H9 (cell line): ENCODE measurements around the gene CCDC170. TPM values are rescaled to one million over a fixed set of nuclear protein-coding genes. Genes with fewer than 3 reads are reported as not detected.

Experiments
- DNase-seq: peaks from one replicate; pipeline ENCODE4 v3.0.0-alpha.2; 2017
- H2AFZ ChIP-seq: one replicate; pipeline ENCODE4 v1.6.1; 2013; ENCODE audit warnings: mild to moderate bottlenecking, low read length, control low read depth, moderate library complexity
- H2AK5ac ChIP-seq: 2 replicates; pipeline ENCODE4 v1.6.1; 2013; ENCODE audit warnings: low read length, control low read depth, mixed read lengths; ENCODE audit not compliant: insufficient read length
- H2BK120ac ChIP-seq: one replicate; pipeline ENCODE4 v1.6.1; 2013; ENCODE audit warnings: low read depth, mild to moderate bottlenecking, low read length, control low read depth, inconsistent platforms; ENCODE audit not compliant: poor library complexity, severe bottlenecking
- H2BK12ac ChIP-seq: 2 replicates; pipeline ENCODE4 v1.6.1; 2013; ENCODE audit warnings: low read length, control low read depth, mixed read lengths, low read depth; ENCODE audit not compliant: insufficient read length
- H2BK15ac ChIP-seq: 2 replicates; pipeline ENCODE4 v1.6.1; 2013; ENCODE audit warnings: low read depth, low read length, control low read depth
- H2BK20ac ChIP-seq: one replicate; pipeline ENCODE4 v1.6.1; 2013; ENCODE audit warnings: low read depth, mild to moderate bottlenecking, low read length, control low read depth, inconsistent platforms; ENCODE audit not compliant: poor library complexity, severe bottlenecking
- H2BK5ac ChIP-seq: 2 replicates; pipeline ENCODE4 v1.6.1; 2013; ENCODE audit warnings: low read length, control low read depth, mixed read lengths; ENCODE audit not compliant: insufficient read length
- H3K14ac ChIP-seq: 2 replicates; pipeline ENCODE4 v1.6.1; 2013; ENCODE audit warnings: low read length, control low read depth; ENCODE audit not compliant: insufficient read depth
- H3K18ac ChIP-seq: 2 replicates; pipeline ENCODE4 v1.6.1; 2013; ENCODE audit warnings: low read depth, mild to moderate bottlenecking, mixed read lengths, low read length, control low read depth; ENCODE audit not compliant: insufficient read length
- H3K23ac ChIP-seq: 2 replicates; pipeline ENCODE4 v1.6.1; 2013; ENCODE audit warnings: low read length, control low read depth, mixed read lengths, low read depth; ENCODE audit not compliant: insufficient read length
- H3K23me2 ChIP-seq: 2 replicates; pipeline ENCODE4 v1.6.1; 2013; ENCODE audit warnings: low read depth, mild to moderate bottlenecking, mixed read lengths, low read length, control low read depth; ENCODE audit not compliant: insufficient read length, poor library complexity, severe bottlenecking
- H3K27ac ChIP-seq: 2 replicates; pipeline ENCODE4 v1.5.1; 2013; ENCODE audit warnings: low read length, control low read depth, mixed read lengths, low read depth; ENCODE audit not compliant: insufficient read length
- H3K27me3 ChIP-seq: 2 replicates; pipeline ENCODE4 v1.6.1; 2013; ENCODE audit warnings: low read length, control low read depth, inconsistent platforms; ENCODE audit not compliant: insufficient read depth
- H3K4ac ChIP-seq: 2 replicates; pipeline ENCODE4 v1.6.1; 2013; ENCODE audit warnings: low read depth, mild to moderate bottlenecking, control low read depth, inconsistent platforms, low read length, moderate library complexity
- H3K4me1 ChIP-seq: 2 replicates; pipeline ENCODE4 v1.6.1; 2013; ENCODE audit warnings: low read length, control low read depth, inconsistent platforms; ENCODE audit not compliant: insufficient read depth
- H3K4me2 ChIP-seq: 2 replicates; pipeline ENCODE4 v1.6.1; 2013; ENCODE audit warnings: low read length, control low read depth, mixed read lengths; ENCODE audit not compliant: insufficient read length, insufficient read depth
- H3K56ac ChIP-seq: 2 replicates; pipeline ENCODE4 v1.6.1; 2013; ENCODE audit warnings: low read depth, mild to moderate bottlenecking, mixed read lengths, low read length, control low read depth; ENCODE audit not compliant: insufficient read length
- H3K79me1 ChIP-seq: 2 replicates; pipeline ENCODE4 v1.6.1; 2013; ENCODE audit warnings: low read depth, mild to moderate bottlenecking, moderate library complexity, low read length, control low read depth, inconsistent platforms; ENCODE audit not compliant: insufficient read depth, poor library complexity, severe bottlenecking
- H3K79me2 ChIP-seq: 2 replicates; pipeline ENCODE4 v1.6.1; 2013; ENCODE audit warnings: low read length, control low read depth, inconsistent platforms; ENCODE audit not compliant: insufficient read depth
- H3K9ac ChIP-seq: 2 replicates; pipeline ENCODE4 v1.6.1; 2013; ENCODE audit warnings: low read length, control low read depth, mixed read lengths; ENCODE audit not compliant: insufficient read length; ENCODE audit errors: extremely low read depth
- H3K9me3 ChIP-seq: one replicate; pipeline ENCODE4 v1.6.1; 2013; ENCODE audit warnings: low read depth, low read length, inconsistent platforms; ENCODE audit not compliant: control insufficient read depth
- H3T11ph ChIP-seq: one replicate; pipeline ENCODE4 v1.6.1; 2013; ENCODE audit warnings: mild to moderate bottlenecking, low read length, control low read depth, inconsistent platforms
- H4K20me1 ChIP-seq: one replicate; pipeline ENCODE4 v1.6.1; 2013; ENCODE audit not compliant: control insufficient read depth, insufficient read length, insufficient read depth
- H4K5ac ChIP-seq: 2 replicates; pipeline ENCODE4 v1.6.1; 2013; ENCODE audit warnings: low read depth, mild to moderate bottlenecking, mixed read lengths, low read length, control low read depth; ENCODE audit not compliant: insufficient read length
- H4K8ac ChIP-seq: replicated peaks from 2 replicates; pipeline ENCODE4 v1.6.1; 2013; ENCODE audit warnings: low read length, control low read depth, mixed read lengths, low read depth; ENCODE audit not compliant: insufficient read length
- H4K91ac ChIP-seq: 2 replicates; pipeline ENCODE4 v1.6.1; 2013; ENCODE audit warnings: low read depth, mild to moderate bottlenecking, moderate library complexity, mixed read lengths, low read length, control low read depth; ENCODE audit not compliant: insufficient read length
- H3K27ac Mint-ChIP-seq, 3 experiments: 2 replicates in 2 of 3; 3 replicates in 1 of 3; pipeline ENCODE4 v1.8.0; 2020 to 2021; ENCODE audit warnings: mixed read lengths in 3 of 3, mild to moderate bottlenecking in 1 of 3, moderate library complexity in 1 of 3
- H3K27me3 Mint-ChIP-seq: 2 replicates; pipeline ENCODE4 v1.8.0; 2021; ENCODE audit warnings: low read depth, mild to moderate bottlenecking, moderate library complexity, mixed read lengths
- H3K36me3 Mint-ChIP-seq, 3 experiments: 2 replicates in 2 of 3; 3 replicates in 1 of 3; pipeline ENCODE4 v1.8.0; 2020 to 2021; ENCODE audit warnings: low read depth in 3 of 3, mixed read lengths in 3 of 3; ENCODE audit not compliant: insufficient read depth in 1 of 3
- H3K4me1 Mint-ChIP-seq, 2 experiments: 2 replicates each; pipeline ENCODE4 v1.8.0; 2020; ENCODE audit warnings: mixed read lengths in 2 of 2
- H3K4me3 Mint-ChIP-seq, 2 experiments: 2 replicates in 1 of 2; 3 replicates in 1 of 2; pipeline ENCODE4 v1.8.0; 2020 to 2021; ENCODE audit warnings: mild to moderate bottlenecking in 2 of 2, mixed read lengths in 2 of 2, moderate library complexity in 1 of 2
- H3K9me3 Mint-ChIP-seq, 2 experiments: 2 replicates in 1 of 2; 3 replicates in 1 of 2; pipeline ENCODE4 v1.8.0; 2020; ENCODE audit warnings: mild to moderate bottlenecking in 2 of 2, mixed read lengths in 2 of 2, moderate library complexity in 1 of 2
- WGBS: extraction: QIAGEN DNeasy Blood & Tissue Kit; methylation state at CpG from one replicate; pipeline ENCODE4 v1.1.7; 2013; ENCODE audit warnings: missing lambda C conversion rate, low lambda C conversion rate, mixed read lengths; ENCODE audit not compliant: insufficient read length; ENCODE audit errors: extremely low coverage; 5-methylcytosine and 5-hydroxymethylcytosine counted together
- total RNA-seq: library from RNA; stranded (reverse); gene quantifications from 2 replicates; pipeline ENCODE4 v1.2.1, GENCODE V29; 2021
- TF ChIP-seq, protein P1 (sequence below): fragments of 200-600 bp; sonication (generic); conservative IDR thresholded peaks from 3 replicates; pipeline ENCODE4 v1.8.0; 2021; ENCODE audit warnings: antibody characterized with exemption, mild to moderate bottlenecking

CCDC170 gene
- total RNA-seq, 1 experiment from 2014 or later: 0.07 TPM

DNA sequence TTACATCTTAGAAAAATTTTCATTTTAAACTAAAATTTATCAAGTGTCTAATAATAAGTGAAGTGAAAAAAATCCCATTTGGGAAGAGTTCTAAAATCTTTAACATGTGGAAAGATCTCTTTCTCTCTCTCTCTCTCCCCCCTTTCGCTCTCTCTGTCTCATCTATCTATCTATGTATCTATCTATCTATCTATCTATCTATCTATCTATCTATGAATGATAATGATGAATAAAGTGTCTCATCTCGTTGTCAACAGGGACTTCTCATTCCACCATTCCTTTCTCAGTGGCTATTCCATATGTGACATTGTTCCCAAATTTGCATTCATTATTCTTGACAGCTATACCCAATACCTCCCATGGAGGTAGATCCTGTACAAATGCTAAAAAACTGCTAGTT, 15.2 kb downstream of the CCDC170 start:
- Histone ChIP-seq H3K23ac (no peak overlapping the region), H2BK120ac (no peak overlapping the region), H3K56ac (no peak overlapping the region), H3K27ac (no peak overlapping the region), H3K9ac (no peak overlapping the region), H3T11ph (no peak overlapping the region), H3K18ac (no peak overlapping the region), H2AK5ac (no peak overlapping the region), H4K91ac (no peak overlapping the region), H4K8ac (no peak overlapping the region), H3K14ac (no peak overlapping the region), H3K9me3 (no peaks in the 10 kb centered on the region), H2BK12ac (no peak overlapping the region), H3K79me1 (no peaks in the 10 kb centered on the region), H2BK15ac (no peak overlapping the region), H3K23me2 (no peaks in the 10 kb centered on the region), H2BK20ac (no peak overlapping the region), H4K5ac (no peak overlapping the region), H4K20me1 (no peaks in the 10 kb centered on the region), H3K4me1 (peaks cover 2% of the 10 kb centered on the region; the same call in 1 of the 2 replicates), H3K27me3 (no peaks in the 10 kb centered on the region), H2BK5ac (no peak overlapping the region), H3K4ac (no peak overlapping the region), H3K4me2 (no peak overlapping the region), H3K79me2 (no peaks in the 10 kb centered on the region), H2AFZ (no peak overlapping the region)
- H3K9me3 Mint-ChIP-seq: no peaks in the 10 kb centered on the region
- no peak overlapping the region for H3K4me3 Mint-ChIP-seq
- peaks cover 13 to 14% of the 10 kb centered on the region in 2 experiments for H3K4me1 Mint-ChIP-seq
- DNase-seq: no peak
- no peak overlapping the region for H3K27ac Mint-ChIP-seq
- H3K27me3 Mint-ChIP-seq: peaks cover under 1% of the 10 kb centered on the region; the same call in 1 of the 2 replicates
- TF ChIP-seq, protein P1, sequence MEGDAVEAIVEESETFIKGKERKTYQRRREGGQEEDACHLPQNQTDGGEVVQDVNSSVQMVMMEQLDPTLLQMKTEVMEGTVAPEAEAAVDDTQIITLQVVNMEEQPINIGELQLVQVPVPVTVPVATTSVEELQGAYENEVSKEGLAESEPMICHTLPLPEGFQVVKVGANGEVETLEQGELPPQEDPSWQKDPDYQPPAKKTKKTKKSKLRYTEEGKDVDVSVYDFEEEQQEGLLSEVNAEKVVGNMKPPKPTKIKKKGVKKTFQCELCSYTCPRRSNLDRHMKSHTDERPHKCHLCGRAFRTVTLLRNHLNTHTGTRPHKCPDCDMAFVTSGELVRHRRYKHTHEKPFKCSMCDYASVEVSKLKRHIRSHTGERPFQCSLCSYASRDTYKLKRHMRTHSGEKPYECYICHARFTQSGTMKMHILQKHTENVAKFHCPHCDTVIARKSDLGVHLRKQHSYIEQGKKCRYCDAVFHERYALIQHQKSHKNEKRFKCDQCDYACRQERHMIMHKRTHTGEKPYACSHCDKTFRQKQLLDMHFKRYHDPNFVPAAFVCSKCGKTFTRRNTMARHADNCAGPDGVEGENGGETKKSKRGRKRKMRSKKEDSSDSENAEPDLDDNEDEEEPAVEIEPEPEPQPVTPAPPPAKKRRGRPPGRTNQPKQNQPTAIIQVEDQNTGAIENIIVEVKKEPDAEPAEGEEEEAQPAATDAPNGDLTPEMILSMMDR: no peak
- no CpG with 5 or more reads among the region's 2 CpGs for WGBS
- no peaks in the 10 kb centered on the region; a peak in 1 of 7 replicates for H3K36me3 Mint-ChIP-seq
